Progenitor cell of endocrine pancreas (in vitro differentiated cells): ENCODE measurements around the gene AKAP1. TPM values are rescaled to one million over a fixed set of nuclear protein-coding genes. Genes with fewer than 3 reads are reported as not detected.

Experiments used
- DNase-seq: peaks from one replicate; pipeline ENCODE4 v3.0.0; 2021; ENCODE audit warnings: low spot score; ENCODE audit not compliant: unreplicated experiment
- H3K27ac Mint-ChIP-seq: 2 replicates; pipeline ENCODE4 v1.8.0; 2021; ENCODE audit warnings: mild to moderate bottlenecking, moderate library complexity, mixed read lengths
- H3K27me3 Mint-ChIP-seq: 2 replicates; pipeline ENCODE4 v1.8.0; 2021; ENCODE audit warnings: mixed read lengths
- H3K36me3 Mint-ChIP-seq: 2 replicates; pipeline ENCODE4 v1.8.0; 2022; ENCODE audit warnings: mixed read lengths; ENCODE audit not compliant: insufficient read depth
- H3K4me1 Mint-ChIP-seq: 2 replicates; pipeline ENCODE4 v1.8.0; 2021; ENCODE audit warnings: low read depth, mixed read lengths
- H3K4me3 Mint-ChIP-seq: 2 replicates; pipeline ENCODE4 v1.8.0; 2021; ENCODE audit warnings: low read depth, mild to moderate bottlenecking, moderate library complexity, mixed read lengths
- H3K9me3 Mint-ChIP-seq: 2 replicates; pipeline ENCODE4 v1.8.0; 2021; ENCODE audit warnings: low read depth, mixed read lengths
- total RNA-seq: library from RNA; stranded (reverse); gene quantifications from 2 replicates; pipeline ENCODE4 v1.2.1, GENCODE V29; 2021
- TF ChIP-seq, protein P1 (sequence below): fragments of 200-600 bp; sonication (generic); IDR thresholded peaks from one replicate; pipeline ENCODE4 v1.5.0; 2021; ENCODE audit warnings: antibody characterized with exemption, mild to moderate bottlenecking; ENCODE audit not compliant: unreplicated experiment

AKAP1 gene
- total RNA-seq, 1 donor from 2014 or later, result 63.3 TPM

DNA sequence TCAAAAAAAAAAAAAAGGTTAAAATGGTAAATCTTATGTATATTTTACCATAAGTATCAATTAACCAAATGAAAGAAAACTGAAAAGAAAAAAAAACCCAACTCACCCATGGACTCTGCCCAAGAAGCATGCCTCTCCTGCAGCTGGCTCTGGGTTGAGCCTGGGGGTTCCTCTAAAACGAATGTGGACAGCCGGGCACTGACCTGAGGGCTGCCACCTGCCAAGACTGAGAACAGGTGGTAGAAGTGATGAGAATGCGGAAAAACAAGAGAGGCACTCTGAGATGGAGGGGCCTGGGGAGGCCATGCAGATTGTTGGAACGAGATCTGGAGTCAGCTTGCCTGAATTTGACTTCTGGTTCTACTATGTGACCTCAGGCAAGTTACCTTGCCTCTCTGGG, 85.8 kb downstream of the AKAP1 start:
- no peak for DNase-seq
- Mint-ChIP-seq H3K4me3 (no peak overlapping the region), H3K36me3 (no peaks in the 10 kb centered on the region), H3K27ac (no peak overlapping the region), H3K27me3 (peaks cover 35% of the 10 kb centered on the region), H3K4me1 (no peaks in the 10 kb centered on the region), H3K9me3 (no peaks in the 10 kb centered on the region)
- TF ChIP-seq, protein P1, sequence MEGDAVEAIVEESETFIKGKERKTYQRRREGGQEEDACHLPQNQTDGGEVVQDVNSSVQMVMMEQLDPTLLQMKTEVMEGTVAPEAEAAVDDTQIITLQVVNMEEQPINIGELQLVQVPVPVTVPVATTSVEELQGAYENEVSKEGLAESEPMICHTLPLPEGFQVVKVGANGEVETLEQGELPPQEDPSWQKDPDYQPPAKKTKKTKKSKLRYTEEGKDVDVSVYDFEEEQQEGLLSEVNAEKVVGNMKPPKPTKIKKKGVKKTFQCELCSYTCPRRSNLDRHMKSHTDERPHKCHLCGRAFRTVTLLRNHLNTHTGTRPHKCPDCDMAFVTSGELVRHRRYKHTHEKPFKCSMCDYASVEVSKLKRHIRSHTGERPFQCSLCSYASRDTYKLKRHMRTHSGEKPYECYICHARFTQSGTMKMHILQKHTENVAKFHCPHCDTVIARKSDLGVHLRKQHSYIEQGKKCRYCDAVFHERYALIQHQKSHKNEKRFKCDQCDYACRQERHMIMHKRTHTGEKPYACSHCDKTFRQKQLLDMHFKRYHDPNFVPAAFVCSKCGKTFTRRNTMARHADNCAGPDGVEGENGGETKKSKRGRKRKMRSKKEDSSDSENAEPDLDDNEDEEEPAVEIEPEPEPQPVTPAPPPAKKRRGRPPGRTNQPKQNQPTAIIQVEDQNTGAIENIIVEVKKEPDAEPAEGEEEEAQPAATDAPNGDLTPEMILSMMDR, result no peak

Other genes with a start within 250 kb of the AKAP1 start
- 29.9 and 37.6 TPM in 2 replicates for gene TRIM25, start 171.2 kb upstream of the AKAP1 start, total RNA-seq
- gene COIL, start 124.2 kb upstream of the AKAP1 start, total RNA-seq, result 26.7 and 29.8 TPM in 2 replicates
- gene SCPEP1, start 107.1 kb upstream of the AKAP1 start, total RNA-seq, result 48.3 and 51.7 TPM in 2 replicates
- 161 and 164 TPM in 2 replicates for gene MSI2, start 171.3 kb downstream of the AKAP1 start, total RNA-seq